Putamen (tissue), 1 donor: ENCODE results near the gene DOCK4.

ENCODE experiments used
- DNase-seq: peaks from one replicate; pipeline ENCODE4 v3.0.0-alpha.2; 2016; ENCODE audit warnings: low spot score

The DOCK4 gene

GRCh38 chr7:111855161-111855841 is 350.9 kb downstream of the DOCK4 start:
- DNase-seq: peak; percentile 71

- DNase-seq: no peak
Measured at GRCh38 chr7:111853201-111853990, 352.8 kb downstream of the DOCK4 start.

- no peak for DNase-seq
Measured at GRCh38 chr7:111852081-111852480, 354.1 kb downstream of the DOCK4 start.

GRCh38 chr7:111846898-111847297 is 359.3 kb downstream of the DOCK4 start:
- peak; percentile 74 for DNase-seq

- DNase-seq: no peak
Measured at GRCh38 chr7:111845853-111846252, 360.3 kb downstream of the DOCK4 start.

GRCh38 chr7:111844904-111845671 is 361.1 kb downstream of the DOCK4 start:
- DNase-seq: no peak

GRCh38 chr7:111842491-111842890 is 363.7 kb downstream of the DOCK4 start:
- DNase-seq: no peak

- no peak for DNase-seq
Measured at GRCh38 chr7:111841596-111842205, 364.5 kb downstream of the DOCK4 start.

GRCh38 chr7:111840528-111840927 is 365.7 kb downstream of the DOCK4 start:
- no peak for DNase-seq

- DNase-seq: no peak
Measured at GRCh38 chr7:111839261-111839660, 366.9 kb downstream of the DOCK4 start.

- no peak for DNase-seq
Measured at GRCh38 chr7:111836592-111836991, 369.6 kb downstream of the DOCK4 start.

- DNase-seq: peak; percentile 65
Measured at GRCh38 chr7:111835066-111835465, 371.1 kb downstream of the DOCK4 start.

- DNase-seq: no peak
Measured at GRCh38 chr7:111834367-111834766, 371.8 kb downstream of the DOCK4 start.

GRCh38 chr7:111833466-111833865 is 372.7 kb downstream of the DOCK4 start:
- DNase-seq: no peak

- DNase-seq: no peak
Measured at GRCh38 chr7:111832174-111832573, 374.0 kb downstream of the DOCK4 start.

GRCh38 chr7:111829221-111829620 is 377.0 kb downstream of the DOCK4 start:
- DNase-seq: peak; percentile 68

- no peak for DNase-seq
Measured at GRCh38 chr7:111827863-111828504, 378.2 kb downstream of the DOCK4 start.

GRCh38 chr7:111825046-111825445 is 381.2 kb downstream of the DOCK4 start:
- no peak for DNase-seq

GRCh38 chr7:111823826-111824225 is 382.4 kb downstream of the DOCK4 start:
- DNase-seq: no peak

- DNase-seq: no peak
Measured at GRCh38 chr7:111821046-111821445, 385.2 kb downstream of the DOCK4 start.

GRCh38 chr7:111820621-111821020 is 385.6 kb downstream of the DOCK4 start:
- no peak for DNase-seq

GRCh38 chr7:111820121-111820520 is 386.1 kb downstream of the DOCK4 start:
- no peak for DNase-seq
